Activated T-helper 9 cell treated with anti-CD3 and anti-CD28 coated beads, Interleukin-2, amount 50 U/mL, for 16 hours (primary cell): Measurements from ENCODE around the gene HYAL2.

ENCODE experiments used
- DNase-seq: peaks from one replicate; pipeline ENCODE4 v3.0.0-alpha.2; 2020; ENCODE audit warnings: low read depth

The HYAL2 gene

GRCh38 chr3:50269977-50270413 lies 52.5 kb downstream of the HYAL2 start:
- DNase-seq: no peak

GRCh38 chr3:50269460-50269859 lies 53.1 kb downstream of the HYAL2 start:
- no peak for DNase-seq

- DNase-seq: no peak
Measured at GRCh38 chr3:50268703-50269451, 53.7 kb downstream of the HYAL2 start, which contains the start of gene SEMA3B. Gene SEMA3B, plus strand, starts transcription at chr3:50269147. Its CDS starts 94 bp downstream, at chr3:50269241.

GRCh38 chr3:50268276-50268675 lies 54.3 kb downstream of the HYAL2 start:
- DNase-seq: no peak
